NCI-H1417 treated with DMSO at 0.1 percent for 48 hours (cell line): ENCODE data around the gene TRERF1.
"Not testable (repeated sequence)": the region's sequence is repeated elsewhere in the genome, so short reads cannot be mapped to it uniquely, and the experiment has no call there.

Source experiments
- DNase-seq: peaks from one replicate; lab custom pipeline; 2025; lab: John Stamatoyannopoulos, UW

TRERF1 gene

DNA sequence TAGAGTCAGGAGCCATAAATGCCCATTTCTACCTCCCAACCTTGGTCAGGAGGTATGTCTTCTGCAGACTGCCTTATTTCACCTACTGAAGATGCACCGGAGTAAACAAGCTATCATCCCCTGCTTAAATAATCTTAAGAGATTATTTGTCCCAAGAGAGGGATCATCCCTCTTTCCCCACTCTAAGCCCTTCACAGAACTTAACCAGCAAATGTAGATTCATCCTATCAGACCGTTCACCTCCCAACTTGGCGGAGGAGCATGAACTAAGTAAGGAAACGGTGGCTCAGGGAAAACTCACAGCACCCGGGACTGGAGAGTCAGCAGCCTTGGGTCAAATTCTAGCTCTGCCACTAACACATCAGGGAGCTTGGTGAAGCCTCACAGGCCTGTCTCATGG is 115.3 kb downstream of the TRERF1 start:
- DNase-seq, result no peak

DNA sequence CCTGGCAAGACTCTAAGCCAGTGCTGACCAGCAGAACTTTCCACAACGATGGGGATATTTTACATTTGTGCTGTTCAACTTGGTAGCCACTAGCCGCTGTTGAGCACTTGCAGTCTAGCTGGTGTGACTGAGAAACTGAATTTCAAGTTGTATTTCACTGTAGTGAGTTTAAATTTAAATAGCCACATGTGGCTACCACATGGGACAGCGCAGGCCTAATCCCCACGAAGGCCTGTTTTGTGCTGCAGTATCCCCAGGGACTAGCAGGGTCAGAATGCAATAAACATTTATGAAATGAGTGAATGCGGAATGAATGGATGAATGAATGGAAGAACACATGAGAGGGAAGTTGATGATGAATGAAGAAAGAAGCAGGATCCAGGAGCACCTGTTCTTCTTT is 115.8 kb downstream of the TRERF1 start:
- no peak for DNase-seq

DNA sequence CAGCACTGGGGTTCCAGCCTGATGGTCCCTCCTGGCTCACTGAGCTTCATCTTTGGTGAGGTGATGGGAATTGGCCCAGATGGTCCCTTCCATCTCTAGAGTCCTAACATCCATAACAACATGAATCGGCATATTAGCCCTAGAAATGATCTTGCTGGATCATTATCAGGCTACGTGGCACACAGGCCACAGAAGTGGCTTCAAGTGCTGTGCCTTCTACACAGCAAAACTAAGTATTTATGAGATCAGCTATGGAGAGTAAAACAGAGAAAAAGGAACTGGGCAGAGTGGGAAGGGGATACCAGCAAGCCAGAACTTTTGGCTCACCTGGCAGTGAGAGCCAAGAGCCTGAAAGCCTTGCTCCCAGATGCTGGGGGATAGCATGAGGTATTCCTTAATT is 116.9 kb downstream of the TRERF1 start:
- DNase-seq, result no peak

DNA sequence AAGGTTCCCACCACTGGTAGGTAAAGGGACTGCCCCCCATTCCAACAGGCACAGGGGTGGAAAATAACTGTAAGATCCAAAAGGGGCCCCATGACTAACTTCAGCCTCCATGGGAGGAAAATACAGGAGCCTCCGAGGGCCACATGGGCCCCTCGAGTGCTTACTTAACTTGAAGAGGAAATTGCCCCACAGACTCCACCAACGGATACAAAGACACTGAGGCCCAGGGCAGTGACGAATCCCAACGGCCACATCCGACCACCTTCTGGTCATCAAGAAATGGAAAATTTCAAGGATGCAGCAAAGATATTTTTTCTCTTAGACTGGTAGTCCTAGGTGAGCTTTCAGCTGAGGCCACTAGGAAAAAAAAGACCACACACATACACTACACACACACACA is 118.1 kb downstream of the TRERF1 start:
- no peak for DNase-seq

DNA sequence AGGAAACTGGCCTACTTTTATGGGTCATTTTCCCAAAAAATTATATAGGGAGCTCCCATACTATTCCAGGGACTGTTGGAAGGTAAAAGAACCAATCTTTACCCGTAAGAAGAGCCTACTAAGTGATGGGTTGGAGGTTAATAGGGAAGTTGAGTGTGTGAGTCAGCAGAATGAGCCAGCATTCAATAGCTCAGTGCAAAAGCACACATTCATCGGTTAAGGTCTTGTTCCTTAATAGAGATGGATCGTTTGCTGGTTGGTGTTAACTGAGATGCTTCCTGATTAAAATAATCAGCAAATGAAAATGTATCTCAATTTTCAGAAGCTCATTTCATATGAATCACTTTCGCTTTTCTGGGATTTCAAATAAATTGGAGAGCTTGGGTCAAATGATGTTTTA is 118.8 kb downstream of the TRERF1 start:
- no peak for DNase-seq

DNA sequence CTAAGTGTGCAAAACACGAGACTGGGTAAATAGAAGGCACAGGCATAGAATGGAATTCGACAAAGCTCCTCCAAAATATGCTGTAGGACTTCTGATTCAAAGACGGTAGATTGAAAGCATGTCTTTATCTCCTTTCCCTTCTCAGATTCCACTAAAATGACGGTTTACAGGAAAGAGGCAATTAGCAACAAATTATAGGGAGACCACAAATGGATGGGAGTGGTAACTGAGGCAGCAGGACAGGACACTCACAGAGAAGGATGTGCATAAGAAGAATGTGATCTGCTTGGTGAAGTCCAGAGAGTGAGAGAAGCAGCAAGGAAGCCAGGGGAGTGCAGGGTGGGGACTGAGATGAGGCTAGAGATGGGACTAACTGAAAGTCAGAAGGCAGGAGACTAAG is 120.7 kb downstream of the TRERF1 start:
- no peak for DNase-seq

DNA sequence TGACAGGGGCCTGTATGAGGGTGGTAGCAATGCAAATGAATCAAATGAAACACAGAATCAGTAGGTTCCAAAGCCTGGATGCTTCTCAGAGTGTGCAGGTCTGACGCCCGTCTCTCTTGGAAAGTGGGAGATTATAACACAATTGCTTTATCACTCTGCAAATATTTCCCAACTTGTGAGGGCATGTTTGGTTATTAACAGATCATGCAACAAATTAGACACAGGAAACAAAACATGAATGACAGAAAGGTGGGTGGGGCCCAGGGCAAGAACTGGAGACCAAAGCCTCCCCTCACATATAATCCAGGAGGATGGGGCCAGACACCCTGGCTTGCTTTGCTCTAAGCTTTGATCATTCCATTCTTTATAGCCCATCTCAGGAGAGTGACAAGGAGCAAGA is 125.5 kb downstream of the TRERF1 start:
- no peak for DNase-seq

DNA sequence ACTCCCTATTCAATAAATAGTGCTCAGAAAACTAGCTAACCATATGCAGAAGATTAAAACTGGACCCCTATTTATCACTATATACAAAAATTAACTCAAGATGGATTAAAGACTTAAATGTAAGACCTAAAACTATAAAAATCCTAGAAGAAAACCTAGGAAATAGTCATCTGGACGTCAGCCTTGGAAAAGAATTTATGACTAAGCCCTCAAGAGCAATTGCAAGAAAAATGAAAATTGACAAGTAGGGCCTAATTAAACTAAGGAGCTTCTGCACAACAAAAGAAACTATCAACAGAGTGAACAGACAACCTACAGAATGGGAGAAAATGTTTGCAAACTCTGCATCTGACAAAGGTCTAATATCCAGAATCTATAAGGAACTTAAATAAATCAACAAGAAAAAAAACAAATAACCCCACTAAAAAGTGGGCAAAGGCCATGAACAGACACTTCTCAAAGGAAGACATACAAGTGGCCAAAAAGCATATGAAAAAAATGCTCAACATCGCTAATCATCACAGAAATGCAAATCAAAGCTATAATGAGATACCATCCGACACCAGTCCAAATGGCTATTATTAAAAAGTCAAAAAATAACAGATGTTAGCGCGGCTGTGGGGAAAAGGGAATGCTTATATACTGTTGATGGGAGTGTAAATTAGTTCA is 126.9 kb downstream of the TRERF1 start:
- not testable (repeated sequence) for DNase-seq

DNA sequence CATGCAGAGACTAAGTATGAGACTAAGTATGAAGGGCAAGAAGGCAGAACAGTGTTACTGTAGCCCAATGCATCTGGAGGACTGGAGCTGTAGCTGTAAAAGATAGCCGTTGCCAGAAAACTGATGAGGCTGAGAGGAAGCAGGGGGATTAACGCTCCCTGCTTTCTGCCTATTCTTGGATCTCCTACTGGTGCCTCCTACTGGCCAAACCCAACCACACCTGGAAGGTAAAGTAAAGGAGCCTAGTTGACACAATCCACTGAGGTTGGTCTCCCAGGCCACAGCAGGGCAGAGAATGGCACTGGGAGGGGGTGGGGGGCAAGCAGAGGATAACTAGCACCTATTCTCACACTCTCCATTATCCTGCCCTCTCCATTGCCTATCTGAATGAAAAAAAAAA is 129.1 kb downstream of the TRERF1 start:
- DNase-seq, result no peak

DNA sequence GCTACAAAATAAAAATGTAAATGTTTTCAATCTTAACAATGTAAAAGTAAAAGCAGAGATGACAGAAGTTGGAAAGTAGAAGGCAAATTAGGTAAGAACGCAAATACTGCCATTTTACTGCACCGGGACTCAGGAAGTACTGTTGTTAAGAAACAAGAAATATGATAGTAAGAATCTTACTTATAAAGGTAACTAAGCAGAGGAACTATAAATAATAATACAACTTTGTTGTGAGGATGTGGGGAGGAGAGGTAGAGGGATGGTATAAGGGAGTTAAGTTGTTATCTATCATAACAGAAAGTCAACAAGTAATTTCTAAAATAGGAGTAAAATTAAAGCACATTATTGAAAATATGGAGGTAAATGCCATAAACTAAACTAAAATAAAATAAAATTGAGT is 129.8 kb downstream of the TRERF1 start:
- DNase-seq, result no peak

DNA sequence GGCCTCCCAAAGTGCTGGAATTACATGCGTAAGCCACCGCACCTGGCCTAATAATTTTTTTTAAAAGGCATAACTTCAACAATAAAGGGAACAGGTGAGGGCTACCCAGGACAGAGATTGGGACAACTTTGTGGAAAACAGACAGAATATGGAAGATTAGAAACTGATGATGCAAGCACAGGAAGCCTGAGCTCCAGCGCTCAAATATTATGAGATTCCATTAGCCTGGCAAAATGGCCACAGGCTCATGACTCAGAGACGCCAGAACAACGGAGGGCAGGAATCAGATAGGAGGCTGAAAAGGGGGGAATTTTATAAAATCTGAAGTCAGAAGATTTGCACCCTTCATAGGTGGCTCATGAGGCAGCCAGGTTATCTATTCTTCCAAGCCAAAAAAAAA is 131.0 kb downstream of the TRERF1 start:
- DNase-seq, result no peak

DNA sequence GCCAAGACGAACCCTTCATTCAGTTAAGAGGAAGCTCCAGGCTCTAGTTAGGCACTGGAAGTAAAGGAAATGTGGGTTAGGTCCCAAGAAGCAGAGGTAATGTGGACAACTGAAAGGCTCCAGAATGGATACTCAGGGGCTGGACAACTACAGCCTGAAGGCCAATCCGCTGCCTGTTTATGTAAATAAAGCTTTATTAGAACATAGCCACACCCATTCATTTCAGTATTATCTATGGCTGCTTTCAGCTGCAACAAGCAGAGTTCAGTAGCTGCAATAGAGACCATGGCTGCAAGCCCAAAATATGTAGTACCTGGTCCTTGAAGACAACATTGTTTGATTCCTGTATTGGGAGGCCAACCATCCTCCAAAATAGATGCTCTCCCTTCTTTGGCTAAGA is 133.2 kb downstream of the TRERF1 start:
- DNase-seq, result no peak

DNA sequence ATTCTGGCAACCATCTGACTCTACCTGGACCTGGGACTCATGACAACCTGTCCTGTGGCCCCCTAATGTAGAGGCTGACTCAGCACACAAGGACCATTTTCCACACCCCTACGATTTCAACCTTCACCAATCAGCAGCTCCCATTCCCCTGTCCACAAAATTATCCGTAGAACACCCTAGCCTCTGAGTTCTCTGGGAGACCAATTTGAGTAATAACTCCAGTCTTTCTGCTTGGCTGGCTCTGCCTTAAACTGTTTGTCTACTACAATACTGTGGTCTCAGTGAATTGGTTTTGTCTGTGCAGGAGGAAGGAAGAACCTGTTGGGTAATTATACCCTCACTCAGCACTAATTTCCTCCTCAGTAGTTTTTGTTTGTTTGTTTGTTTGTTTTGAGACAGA is 134.7 kb downstream of the TRERF1 start:
- no peak for DNase-seq

DNA sequence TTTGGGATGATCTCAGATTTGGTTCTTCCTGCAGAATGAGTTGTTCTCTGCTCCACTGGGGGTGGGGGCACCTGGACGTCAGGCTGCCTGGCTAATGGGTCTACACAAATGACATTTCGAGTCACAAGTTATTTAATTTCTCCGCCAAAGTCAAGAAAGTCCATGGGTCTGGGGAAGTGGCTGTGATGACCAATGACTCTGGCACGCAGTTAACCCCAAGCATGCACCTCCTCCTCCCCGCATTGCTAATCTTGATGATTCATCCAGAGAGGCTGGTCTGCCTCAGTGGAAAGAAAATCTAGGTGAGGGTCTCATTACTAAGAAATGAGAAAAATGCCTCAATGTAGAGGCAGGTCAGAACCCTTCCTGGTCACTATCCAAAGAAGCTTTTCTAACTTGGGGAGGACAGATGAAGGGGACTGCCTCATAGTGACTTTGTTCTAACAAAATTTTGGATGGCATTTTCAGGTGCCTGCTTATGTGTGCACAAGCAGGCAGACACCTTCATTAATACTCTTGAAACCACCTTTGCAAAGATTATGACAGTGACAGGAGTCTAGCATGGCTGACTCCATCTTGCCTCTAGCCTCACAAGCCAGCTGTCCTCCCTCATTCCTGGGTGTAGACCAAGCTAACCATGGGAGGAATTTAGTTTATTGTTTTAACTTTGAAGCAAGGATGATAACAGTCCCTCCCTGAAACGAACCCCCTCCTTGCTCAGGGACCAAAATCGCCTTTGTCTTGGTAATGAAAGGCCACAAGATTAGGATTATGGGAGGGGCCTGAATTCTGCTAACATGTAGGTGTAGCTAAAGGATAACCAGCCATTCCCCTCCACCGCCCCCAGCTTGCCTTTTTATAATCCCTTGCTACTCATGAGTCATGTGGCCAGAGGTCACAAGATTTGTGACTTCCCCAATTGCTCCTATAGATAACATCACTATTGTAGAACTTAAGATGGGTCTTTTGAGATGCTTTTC is 135.4 kb downstream of the TRERF1 start:
- no peak for DNase-seq

DNA sequence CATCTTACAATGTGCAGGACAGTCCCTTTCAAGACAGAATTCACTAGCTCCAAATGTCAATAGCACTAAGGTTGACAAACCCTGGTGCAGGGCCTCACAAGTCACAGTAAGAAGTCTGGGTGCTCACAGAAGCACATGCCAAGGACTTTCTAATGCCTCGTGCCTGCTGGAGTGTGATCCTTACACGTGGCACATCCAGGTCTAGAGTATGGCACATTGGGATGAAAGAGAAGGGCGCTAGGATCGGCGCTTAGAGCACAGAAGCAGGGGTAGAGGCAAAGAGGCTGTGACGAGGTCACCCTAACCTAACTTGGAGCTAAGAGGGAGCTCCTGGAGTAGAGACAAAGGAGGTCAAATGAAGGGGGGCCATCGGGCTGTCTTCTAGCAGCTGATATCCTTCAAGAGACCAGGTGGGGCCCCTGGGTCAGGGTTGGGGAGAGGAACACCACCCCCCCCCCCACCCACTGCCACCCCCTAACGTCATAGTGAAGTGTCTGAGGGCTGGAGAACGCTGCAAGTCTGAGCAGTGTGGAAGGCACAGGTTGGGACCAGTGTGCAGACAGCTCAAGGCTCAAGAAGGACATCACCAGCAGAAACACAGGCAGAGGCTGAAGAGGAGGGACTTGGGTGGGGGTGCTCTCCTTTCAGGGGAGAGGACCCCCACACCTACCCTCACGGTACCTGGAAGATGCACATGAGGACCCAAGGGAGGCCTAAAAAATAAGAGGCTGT is 136.3 kb downstream of the TRERF1 start:
- DNase-seq, result no peak

DNA sequence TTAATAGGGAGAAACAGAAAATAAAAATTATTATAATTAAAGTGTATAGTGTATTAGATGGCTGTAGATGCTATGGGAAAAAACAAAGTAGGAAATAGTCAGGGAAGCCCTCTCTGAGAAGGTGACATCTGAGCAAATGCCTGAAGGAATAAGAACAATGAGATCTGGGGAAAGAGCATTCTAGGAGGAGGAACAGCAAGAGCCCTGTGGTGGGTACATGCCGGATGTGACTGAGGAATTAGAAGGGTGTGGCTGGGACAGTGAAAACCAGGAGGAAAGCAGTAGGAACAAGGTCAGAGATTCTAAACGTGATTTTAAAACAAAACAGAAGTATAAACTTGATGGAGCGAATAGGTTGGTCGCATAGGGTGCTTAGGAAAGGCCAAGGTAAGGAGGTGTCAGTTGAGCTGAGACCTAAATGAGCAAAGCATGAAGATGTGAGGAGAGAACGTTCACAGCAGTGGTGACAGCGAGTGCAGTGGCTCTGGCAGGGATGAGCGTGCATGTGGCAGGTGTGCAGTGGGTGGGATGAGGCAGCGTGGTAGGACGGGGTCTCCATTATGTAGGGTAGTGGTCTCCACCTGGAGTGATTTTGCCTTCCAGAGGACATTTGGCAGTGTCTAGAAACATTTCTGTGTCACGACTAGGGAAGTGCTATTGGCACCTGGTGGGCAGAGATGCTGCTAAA is 137.0 kb downstream of the TRERF1 start:
- no peak for DNase-seq

DNA sequence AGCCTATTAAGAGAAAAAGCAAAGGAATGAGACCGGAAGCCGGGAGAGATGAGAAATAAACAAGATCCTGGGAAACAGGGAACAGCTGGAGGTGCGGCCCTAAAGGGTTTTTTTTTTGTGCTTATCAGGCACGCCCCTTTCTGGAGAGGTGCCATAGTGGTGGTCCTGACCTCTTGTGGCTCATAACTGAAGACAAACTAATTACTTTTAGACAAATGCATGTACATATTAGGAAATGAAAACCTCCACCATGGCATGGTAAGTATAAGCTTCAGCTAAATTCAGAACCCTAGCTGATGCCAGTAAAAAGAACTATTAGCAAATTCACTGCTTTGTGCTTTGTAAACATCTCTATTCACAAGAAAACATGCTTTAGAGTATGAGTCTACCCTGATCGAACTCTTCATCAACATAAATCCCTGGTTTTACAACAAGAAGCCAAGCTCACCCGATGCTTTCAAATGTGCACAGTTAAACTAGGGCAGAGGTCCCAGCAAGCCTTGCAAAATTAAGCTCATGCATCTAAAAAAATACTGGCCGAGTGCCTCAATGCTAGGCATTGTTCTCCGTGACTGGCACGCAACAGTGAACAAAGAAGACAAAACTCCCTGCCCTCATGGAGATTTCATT is 137.7 kb downstream of the TRERF1 start:
- DNase-seq, result no peak

DNA sequence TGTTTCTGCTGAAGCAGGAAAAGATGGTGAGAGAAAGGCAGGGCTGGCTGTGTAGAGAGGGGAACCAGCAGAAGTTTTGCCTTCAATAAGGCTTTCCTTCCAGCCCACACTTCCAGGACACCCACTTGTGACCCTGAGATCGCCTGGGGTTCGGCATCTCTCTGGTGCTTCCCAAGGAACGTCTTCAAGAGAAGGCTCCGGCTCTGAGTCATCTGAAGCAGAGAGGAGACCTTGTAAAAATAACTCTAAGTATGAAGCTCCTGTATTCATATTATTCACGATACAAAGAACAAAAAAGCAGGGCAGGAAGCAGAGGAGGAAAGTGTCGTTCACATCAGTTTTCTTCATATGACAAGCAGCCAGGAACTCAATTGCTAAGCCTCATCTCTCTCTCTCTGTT is 138.7 kb downstream of the TRERF1 start:
- no peak for DNase-seq

DNA sequence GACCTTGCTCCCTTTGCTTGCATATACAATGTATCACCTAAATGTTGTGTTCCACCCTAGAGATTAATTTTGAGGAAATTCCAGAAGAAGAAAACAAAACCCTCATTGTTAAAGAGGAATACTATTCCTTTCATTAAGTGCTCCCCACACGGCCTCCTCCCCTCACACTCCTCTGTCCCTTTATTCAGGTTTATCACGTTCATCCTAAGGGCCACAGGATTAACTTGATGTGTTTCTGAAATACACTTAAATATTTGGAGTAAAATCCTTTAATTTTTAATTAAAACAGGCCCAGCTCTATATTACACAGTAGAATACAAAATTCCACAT is 144.6 kb downstream of the TRERF1 start:
- DNase-seq, result no peak

DNA sequence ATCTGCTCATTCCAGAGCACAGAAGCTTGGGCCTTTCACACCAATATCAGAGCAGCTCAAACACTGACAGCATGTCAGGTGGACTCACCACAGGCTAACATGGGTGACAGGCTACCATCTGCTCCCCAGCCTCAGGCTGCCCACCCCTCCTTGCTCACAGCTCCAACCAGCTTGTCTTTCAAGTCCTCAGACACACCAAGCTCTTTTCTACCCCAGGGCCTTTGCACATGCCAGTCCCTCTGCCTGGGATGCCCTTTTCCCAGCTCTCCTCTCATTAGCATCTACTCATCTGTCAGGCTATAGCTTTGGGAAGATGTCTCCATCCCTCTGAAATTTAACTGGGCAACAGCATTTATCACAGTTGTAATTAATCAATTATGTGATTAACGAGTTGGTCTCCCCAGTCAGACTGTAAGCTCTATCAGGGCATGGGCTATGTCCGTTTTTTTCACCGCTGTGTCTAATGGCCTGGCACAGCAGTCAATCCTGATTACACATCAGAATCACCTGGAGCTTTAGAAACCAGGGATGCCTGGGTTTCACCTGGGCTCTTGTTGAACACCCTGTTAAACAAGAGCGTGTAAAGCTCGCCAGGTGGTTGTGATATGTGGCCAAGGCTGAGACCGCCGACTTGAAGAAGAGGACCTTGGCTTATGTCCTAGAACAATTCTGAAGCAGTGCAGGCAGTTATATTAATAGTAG is 145.1 kb downstream of the TRERF1 start:
- DNase-seq, result no peak

DNA sequence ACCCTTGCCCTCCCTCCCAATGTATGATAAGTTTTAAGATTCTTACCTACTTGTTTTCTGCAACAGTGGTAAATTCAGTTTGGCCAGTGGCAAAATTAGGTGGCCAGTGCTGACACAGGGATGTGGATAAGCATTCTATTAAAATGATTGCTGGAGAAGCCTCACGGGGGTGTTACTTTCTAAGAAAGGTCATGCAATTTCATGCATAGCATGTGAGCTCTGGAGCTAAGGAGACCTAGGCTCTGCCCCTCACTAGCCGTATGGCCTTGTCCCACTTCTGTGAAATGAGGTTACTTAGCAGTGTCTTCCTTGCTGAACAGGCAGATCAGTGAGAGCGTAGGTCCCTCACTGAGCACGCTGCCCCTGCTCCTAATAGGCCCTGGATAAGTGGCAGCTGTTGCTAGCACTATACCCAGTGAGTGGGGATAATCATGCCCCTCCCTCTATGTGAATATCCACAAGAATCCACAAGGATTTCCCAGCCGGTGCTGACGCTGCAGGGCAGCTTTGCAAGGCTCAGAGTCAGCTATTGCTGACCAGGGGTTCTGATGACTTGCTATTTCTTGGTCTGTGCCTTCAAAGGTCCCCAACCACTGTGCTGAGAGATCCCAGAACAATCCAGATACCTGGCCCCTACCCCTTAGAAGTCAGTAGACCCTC is 147.5 kb downstream of the TRERF1 start:
- DNase-seq, result no peak
